T47D (cell line): ENCODE results near the gene PRH2.

Source experiments
- DNase-seq, 2 experiments: peaks; one replicate each; pipeline versions ENCODE4 v3.0.0 to v3.0.0-alpha.2; 2011 to 2012; ENCODE audit warnings: low read depth in 1 of 2, low spot score in 1 of 2
- JUND ChIP-seq: IDR thresholded peaks from 2 replicates; pipeline ENCODE4 v1.6.1; 2012; ENCODE audit warnings: low read depth
- in situ Hi-C: cut with HindIII; loops from 2 replicates; pipeline ENCODE4 v1.10.0; 2016; ENCODE audit warnings: low sequenced_read_pairs, low pct_unique_long_range_greater_than_20kb

The PRH2 gene

GRCh38 chr12:10974965-10975364 lies 45.9 kb downstream of the PRH2 start:
- in situ Hi-C loops, result no loop called here
- no peak for TF ChIP-seq JUND
- no peak for DNase-seq

- DNase-seq, result no peak
- no peak for TF ChIP-seq JUND
- in situ Hi-C loops, result no loop called here
Observed at GRCh38 chr12:10982244-10982643, 53.2 kb downstream of the PRH2 start.
